ENCODE data around the gene METTL3. TPM values are rescaled to one million over a fixed set of nuclear protein-coding genes. Genes with fewer than 3 reads are reported as not detected.

Gene METTL3
- total RNA-seq: 10 to 100 TPM; 37.9 to 68.9 TPM

DNA sequence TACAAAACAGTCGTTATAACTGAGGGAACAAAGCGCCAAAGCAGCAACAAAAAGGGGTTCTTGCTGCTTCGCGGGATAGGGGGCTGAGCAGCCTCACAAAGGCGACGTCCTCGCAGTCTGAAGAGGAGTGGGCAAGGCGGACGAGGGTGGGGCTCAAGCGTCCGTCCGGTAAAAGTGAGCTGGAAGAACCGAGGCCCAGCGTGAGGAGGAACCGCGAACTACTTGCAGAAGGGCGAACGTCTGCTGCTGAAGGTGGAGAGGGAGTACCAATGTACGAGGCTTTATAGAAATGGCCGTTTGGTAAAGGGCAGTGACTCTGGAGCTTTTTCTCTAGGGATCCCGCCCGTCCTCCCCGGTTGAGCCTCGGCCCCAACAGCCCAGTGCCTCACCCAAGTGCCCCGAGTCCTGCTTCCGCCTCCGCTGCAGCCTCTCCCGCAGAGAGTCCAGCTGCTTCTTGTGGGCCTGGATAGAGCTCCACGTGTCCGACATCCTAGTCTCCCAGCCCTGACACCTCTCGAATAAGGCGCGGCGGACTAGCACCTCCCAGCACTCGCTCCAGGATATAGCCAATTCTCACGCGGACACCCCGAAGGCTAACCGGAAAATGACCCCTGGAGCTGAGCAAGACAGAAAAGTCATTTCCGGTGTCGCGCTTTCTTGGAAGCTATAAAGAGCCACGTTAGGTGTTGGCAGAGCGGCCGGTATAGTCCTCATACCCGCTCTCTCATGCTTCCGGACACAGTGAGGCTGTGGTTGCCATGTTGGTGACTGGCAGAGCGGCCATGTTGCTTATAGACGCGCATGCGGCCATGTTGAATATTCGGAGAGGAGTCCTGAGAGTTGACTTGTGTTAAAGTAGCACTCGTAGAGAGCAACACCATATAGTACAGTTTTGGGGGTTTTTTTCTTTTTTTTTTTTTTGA, at the start of gene METTL3:
TSS of gene METTL3 (minus strand) at position 606 of the 923 bp plus-strand sequence. CDS start at position 489, 117 bp downstream.

DNA sequence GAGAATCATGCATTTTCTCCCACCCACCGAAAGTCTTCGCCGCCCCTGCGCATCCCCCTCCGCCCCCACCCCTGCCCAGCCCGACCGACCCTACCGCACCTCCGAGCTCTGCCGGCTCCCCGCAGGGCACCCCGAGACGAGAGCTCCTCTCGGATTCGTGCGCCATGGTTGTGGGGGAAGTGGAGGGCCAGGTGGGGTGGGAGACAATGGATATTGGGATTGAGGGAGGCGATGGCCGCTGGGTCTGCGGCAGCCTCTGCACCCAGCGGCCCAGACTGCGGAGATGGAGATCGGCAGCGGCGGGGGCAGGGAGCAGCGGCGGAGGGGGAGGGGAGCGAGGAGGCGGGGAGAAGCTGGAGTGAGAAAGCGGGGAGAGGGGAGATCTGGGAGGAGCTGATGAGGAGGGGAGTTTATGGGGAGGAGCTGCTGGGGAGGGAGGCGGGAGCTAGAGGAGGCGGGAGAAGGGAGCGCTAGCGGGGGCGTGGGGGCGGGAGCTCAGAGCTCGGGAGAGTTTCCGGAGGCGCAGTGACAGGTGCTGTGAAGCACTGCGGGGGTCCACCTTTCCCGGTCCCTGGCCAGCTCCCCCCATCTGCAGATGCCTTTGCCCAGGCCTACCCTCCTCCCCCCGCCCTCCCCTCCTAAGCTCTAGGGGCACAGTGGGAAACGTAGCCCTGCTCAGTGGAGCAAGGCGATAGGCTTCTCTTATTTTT, 15.0 kb upstream of the METTL3 start, which contains the start of gene SALL2:
TSS of gene SALL2 (minus strand) at position 385 of the 710 bp plus-strand sequence. CDS start at position 166, 219 bp downstream.

DNA sequence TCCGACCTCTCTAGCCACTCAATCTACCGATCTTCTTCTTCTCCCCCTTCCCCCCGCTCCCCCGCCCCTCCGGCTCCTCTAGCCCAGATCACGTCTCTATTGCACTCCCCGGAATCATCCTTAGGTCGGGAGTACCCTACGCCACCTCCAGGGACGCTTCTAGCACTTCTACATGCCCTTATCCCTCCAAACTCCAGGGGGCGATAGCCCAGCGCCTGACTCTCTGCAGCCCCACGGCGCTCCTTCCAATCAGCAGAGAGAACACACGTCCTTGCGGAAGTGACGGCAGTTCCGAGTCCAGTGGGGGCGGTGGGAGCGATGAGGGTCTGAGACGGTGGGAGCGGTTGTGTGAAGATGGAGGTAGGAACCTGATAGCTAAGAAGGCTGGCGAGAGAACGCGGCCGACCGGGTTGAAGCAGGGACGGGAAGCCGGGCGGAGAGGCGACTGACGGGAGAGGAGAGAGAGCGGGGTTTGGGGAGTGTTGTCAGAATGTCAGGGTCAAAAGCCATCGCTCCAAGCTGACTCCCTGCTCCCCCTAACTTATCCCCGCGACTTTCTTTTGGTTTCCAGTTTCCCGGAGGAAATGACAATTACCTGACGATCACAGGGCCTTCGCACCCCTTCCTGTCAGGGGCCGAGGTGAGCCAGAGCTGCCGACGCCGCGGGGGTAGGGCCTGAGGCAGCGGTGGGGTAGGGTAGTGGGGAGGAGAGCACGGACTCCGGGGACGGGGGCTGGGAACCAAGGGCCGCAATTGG, 34.0 kb downstream of the METTL3 start, which contains the start of the genes RAB2B and TOX4:
TSS of gene RAB2B (minus strand) at position 35 of the 757 bp plus-strand sequence. CDS start 87 bp downstream, outside the sequence.
TSS of gene TOX4 (plus strand) at position 271 of the 757 bp plus-strand sequence. CDS start at position 355, 84 bp downstream.

DNA sequence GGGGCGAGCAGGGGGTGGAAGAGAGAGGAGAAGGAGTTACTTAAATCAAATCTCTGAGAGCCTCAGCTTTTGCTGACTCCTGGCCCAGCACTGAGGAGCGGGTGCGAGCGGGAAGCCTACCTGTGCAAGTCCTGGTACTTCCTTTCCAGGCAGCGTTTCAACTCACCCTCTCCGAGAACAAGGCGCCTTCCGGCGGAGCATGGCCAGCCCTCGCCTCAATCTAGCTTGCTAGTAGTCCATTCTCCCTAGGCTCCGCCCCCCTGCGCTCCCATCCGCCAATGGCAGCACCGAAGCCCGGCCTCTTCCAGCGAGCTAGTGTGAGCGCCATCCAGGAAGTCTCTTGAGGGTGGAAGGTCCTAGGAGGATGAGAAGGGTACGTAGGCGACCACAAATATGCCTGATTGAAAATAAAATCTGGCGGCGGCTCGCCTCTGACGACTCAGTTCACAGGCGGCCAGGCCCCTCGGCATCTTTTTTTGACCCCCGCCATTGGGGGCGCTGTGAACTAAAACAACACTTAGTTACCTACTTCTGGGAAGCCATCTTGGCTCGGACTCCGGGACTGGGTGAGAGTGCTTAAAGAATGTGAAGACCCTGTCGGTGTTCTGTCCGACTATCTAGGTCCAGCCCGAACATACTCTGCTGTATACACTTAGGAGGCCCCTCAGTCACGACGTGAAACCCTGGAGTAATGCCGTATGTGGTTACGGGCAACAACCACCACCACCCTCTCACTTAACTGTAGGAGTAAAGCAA, 55.0 kb downstream of the METTL3 start, which contains the start of gene CHD8:
TSS of gene CHD8 (minus strand) at position 212 of the 756 bp plus-strand sequence. CDS start 24,480 bp downstream, outside the sequence.

Other genes with a start within 250 kb of the METTL3 start
- 100 to 1,000 TPM; 512 to 752 TPM for gene HNRNPC, start 241.9 kb downstream of the METTL3 start, total RNA-seq
- gene RPGRIP1, start 231.3 kb downstream of the METTL3 start, total RNA-seq: under 1 TPM in 1 of 2 donors, not detected in 1; 0.34 TPM
- 100 to 1,000 TPM in 1 of 2 donors, 10 to 100 TPM in 1; 58.5 to 100 TPM for gene SUPT16H, start 127.3 kb downstream of the METTL3 start, total RNA-seq
- gene CHD8, start 55.2 kb downstream of the METTL3 start, total RNA-seq: 10 to 100 TPM; 61.3 to 81.6 TPM
- gene RAB2B, start 34.4 kb downstream of the METTL3 start, total RNA-seq: 10 to 100 TPM; 31.3 to 39.0 TPM
- gene TOX4, start 34.1 kb downstream of the METTL3 start, total RNA-seq: 10 to 100 TPM; 31.0 to 36.5 TPM
- 1 to 10 TPM; 1.7 to 2.4 TPM for gene SALL2, start 15.0 kb upstream of the METTL3 start, total RNA-seq
- not detected for gene OR10G3, start 68.7 kb upstream of the METTL3 start, total RNA-seq
- gene OR10G2, start 123.6 kb upstream of the METTL3 start, total RNA-seq: not detected
- not detected for gene OR4E2, start 142.5 kb upstream of the METTL3 start, total RNA-seq
- not detected for gene OR4E1, start 162.5 kb upstream of the METTL3 start, total RNA-seq

All from melanocyte of skin (primary cell).